Uterus (tissue), 4 donors: ENCODE results near the gene HYDIN. TPM values are rescaled to one million over a fixed set of nuclear protein-coding genes. Genes with fewer than 3 reads are reported as not detected.

Experiments used
- DNase-seq, 2 donors: peaks; one replicate each; pipeline ENCODE4 v3.0.0-alpha.2; 2019 to 2020
- H3K27ac ChIP-seq, 2 donors: fragments of 200-600 bp; sonication (generic); 1 replicate in 1 of 2; 2 replicates in 1 of 2; pipeline ENCODE4 v1.5.1; 2016 to 2018
- H3K27me3 ChIP-seq, 2 donors: fragments of 200-600 bp; sonication (generic); one replicate each; pipeline ENCODE4 v1.5.1; 2018 to 2019; ENCODE audit warnings: control low read depth in 1 of 2
- H3K36me3 ChIP-seq, 2 donors: fragments of 200-600 bp; sonication (generic); one replicate each; pipeline ENCODE4 v1.5.1; 2019; ENCODE audit warnings: control low read depth in 1 of 2
- H3K4me1 ChIP-seq, 2 donors: fragments of 200-600 bp; sonication (generic); one replicate each; pipeline ENCODE4 v1.5.1; 2018 to 2019; ENCODE audit warnings: control low read depth in 1 of 2
- H3K4me3 ChIP-seq, 2 donors: fragments of 200-600 bp; sonication (generic); 1 replicate in 1 of 2; 2 replicates in 1 of 2; pipeline ENCODE4 v1.5.1; 2018 to 2019; ENCODE audit warnings: mild to moderate bottlenecking in 1 of 2
- H3K9me3 ChIP-seq, 2 donors: fragments of 200-600 bp; sonication (generic); one replicate each; pipeline ENCODE4 v1.5.1; 2019; ENCODE audit warnings: control low read depth in 1 of 2
- CTCF ChIP-seq, 4 experiments: fragments of 200-600 bp in 2 of 4; fragments of 450-650 bp in 2 of 4; sonication (generic) in 2 of 4; IDR thresholded peaks; one replicate each; pipeline ENCODE4 v1.5.1; 2016 to 2019; ENCODE audit warnings: antibody characterized with exemption in 4 of 4, mild to moderate bottlenecking in 2 of 4, moderate library complexity in 1 of 4
- POLR2A ChIP-seq, 2 donors: fragments of 450-650 bp; IDR thresholded peaks; one replicate each; pipeline ENCODE4 v1.6.1; 2016; ENCODE audit warnings: antibody characterized with exemption in 2 of 2, mild to moderate bottlenecking in 1 of 2, moderate library complexity in 1 of 2
- intact Hi-C: fragments of 100-400 bp; cut with DNase I; formaldehyde crosslinking; loops from one replicate; pipeline ENCODE4 v1.15.1; 2023; ENCODE audit warnings: low total_unique reads
- total RNA-seq, 4 donors: library from RNA; depleted of rRNA in 3 of 4; stranded (reverse); fragments of >200 nt in 3 of 4; gene quantifications; one replicate each; pipeline versions ENCODE4 v1.1.0 to v1.2.4, GENCODE V29; 2014 to 2023
- donor health status: DM: yes; HTN: yes; CAD: no.

The HYDIN gene
- total RNA-seq, 4 donors from 2014 or later: under 0.01 to 23.6 (median 8.8) TPM

DNA sequence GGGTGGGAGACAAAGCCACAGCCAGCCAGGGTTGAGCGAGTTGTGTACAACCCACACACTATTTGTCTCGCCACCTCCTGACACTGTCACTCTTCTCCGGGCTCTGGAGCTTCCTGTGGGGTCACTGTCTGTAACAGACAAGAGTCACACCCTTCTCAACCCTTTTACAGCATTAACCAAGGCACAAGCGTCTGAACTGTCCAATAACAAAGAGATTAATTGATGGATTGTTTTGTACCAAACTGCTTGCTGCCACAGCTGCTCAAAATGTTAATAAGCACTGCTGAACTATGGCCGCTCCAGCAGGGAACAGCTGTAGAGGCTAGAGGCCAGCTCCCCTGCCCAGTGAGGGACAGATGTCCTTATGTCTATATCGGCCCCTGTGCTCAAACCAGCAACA lies 25.2 kb upstream of the HYDIN start:
- intact Hi-C loops: no loop called here
- H3K27me3 ChIP-seq: no peaks in the 10 kb centered on the region
- no peaks in the 10 kb centered on the region for H3K9me3 ChIP-seq
- H3K27ac ChIP-seq: no peak overlapping the region
- TF ChIP-seq POLR2A (IDR thresholded peaks at IDR 0.05) (no peak), CTCF (IDR thresholded peaks at IDR 0.05) (no peak)
- H3K4me3 ChIP-seq: no peak overlapping the region
- no peak for DNase-seq
- H3K4me1 ChIP-seq: no peaks in the 10 kb centered on the region
- no peaks in the 10 kb centered on the region for H3K36me3 ChIP-seq

DNA sequence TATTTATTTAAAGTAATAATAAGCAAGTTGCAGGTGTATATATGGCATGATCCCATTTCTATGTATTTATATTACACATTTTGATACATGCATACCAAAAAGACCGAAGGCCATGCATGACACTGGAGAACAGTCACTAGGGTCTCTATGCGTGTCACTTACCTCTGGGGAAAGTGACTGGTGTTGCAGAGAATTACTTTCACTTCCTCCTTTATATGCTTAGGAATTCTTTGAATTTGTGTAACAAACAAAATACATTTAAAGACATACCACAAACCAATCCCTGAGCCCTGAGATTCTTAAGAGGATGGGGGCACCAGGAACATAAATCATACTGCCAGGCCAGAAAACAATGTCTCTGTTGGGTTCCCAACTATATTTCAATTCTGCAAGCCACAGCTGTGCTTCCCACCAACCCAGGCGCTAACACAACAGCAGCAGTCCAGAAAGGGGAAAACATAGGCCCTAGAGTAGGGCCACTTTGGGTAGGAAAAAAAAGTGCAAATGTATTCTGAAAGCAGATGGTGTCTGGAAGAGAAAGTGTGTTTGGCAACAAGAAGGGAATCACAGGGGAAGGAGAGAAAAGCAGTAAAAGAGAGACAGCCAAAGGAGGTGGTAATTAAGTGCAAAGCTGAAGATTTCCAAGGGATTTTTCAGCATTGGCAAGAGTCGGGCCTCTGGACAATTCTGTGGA lies 24.5 kb upstream of the HYDIN start:
- Histone ChIP-seq H3K4me3 (no peak overlapping the region), H3K4me1 (no peaks in the 10 kb centered on the region), H3K27ac (no peak overlapping the region), H3K36me3 (no peaks in the 10 kb centered on the region), H3K9me3 (no peaks in the 10 kb centered on the region), H3K27me3 (no peaks in the 10 kb centered on the region)
- DNase-seq: no peak
- intact Hi-C loops: no loop called here
- TF ChIP-seq POLR2A (IDR thresholded peaks at IDR 0.05) (no peak), CTCF (IDR thresholded peaks at IDR 0.05) (no peak)

DNA sequence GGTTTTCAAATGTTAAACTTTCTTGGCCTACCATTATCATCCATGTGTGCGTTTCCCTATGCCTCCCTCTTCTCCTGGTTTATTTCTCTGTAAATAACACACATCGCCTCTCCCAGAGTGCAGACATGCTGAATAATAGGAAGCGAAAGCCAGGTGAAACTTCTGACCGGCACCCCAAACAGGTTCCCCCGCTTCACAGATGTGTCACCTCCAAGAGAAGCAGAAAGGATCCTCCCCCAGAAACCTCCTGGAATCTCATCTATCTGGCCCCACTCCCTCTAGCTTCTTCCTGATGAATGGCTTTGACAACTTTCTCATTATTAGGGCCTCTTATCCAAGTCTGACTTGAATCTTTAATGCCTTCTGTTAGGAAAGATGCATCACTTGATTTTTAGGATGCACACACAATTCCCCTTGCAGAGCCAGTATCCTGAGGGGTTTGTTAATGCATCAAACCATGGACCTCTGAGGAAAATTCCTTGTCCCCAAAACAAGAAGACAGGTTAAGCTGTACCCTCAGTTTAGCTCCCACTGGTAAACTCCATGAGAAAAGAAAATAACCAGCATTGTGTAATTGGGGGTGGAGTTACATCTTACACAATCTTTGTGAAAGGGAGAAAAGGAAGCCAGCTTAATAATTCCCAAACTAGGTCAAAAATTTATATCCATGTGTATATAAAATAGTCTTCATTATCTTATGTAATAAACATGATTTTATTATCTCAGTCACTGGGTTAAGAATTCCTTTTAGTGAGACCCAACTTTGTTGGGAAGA lies 20.1 kb upstream of the HYDIN start:
- no peak overlapping the region for H3K4me3 ChIP-seq
- H3K27me3 ChIP-seq: no peaks in the 10 kb centered on the region
- H3K4me1 ChIP-seq: no peaks in the 10 kb centered on the region
- no peaks in the 10 kb centered on the region for H3K9me3 ChIP-seq
- no peaks in the 10 kb centered on the region for H3K36me3 ChIP-seq
- intact Hi-C loops: no loop called here
- H3K27ac ChIP-seq: no peak overlapping the region
- TF ChIP-seq CTCF (IDR thresholded peaks at IDR 0.05): no peak
- TF ChIP-seq POLR2A (IDR thresholded peaks at IDR 0.05): no peak
- no peak for DNase-seq

DNA sequence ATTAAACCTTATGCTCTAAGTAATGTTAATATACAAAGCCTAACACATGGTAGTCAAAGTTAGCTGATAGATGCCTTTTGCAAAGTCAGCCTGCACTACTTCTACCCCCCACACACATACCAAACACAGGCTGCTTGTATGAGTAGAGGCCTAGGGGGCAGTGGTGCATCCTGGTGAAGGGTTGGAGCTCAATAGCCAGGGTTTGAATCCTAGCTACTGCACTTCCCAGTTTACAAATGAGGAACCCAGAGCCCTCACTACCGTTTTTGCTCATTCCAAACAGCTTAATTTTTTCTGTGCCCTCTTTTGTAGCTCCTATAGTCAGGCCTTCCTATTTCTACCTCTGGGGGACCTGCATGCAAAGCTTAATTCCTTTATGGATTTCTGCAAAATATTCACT lies 18.9 kb upstream of the HYDIN start:
- H3K4me3 ChIP-seq: no peak overlapping the region
- H3K27me3 ChIP-seq: no peaks in the 10 kb centered on the region
- H3K27ac ChIP-seq: no peak overlapping the region
- TF ChIP-seq CTCF (IDR thresholded peaks at IDR 0.05) (no peak), POLR2A (IDR thresholded peaks at IDR 0.05) (no peak)
- no peaks in the 10 kb centered on the region for H3K9me3 ChIP-seq
- intact Hi-C loops: no loop called here
- no peaks in the 10 kb centered on the region for H3K36me3 ChIP-seq
- no peaks in the 10 kb centered on the region for H3K4me1 ChIP-seq
- no peak for DNase-seq

GRCh38 chr16:71247478-71247877 lies 17.0 kb upstream of the HYDIN start:
- Histone ChIP-seq H3K27me3 (no peaks in the 10 kb centered on the region), H3K27ac (no peak overlapping the region), H3K36me3 (no peaks in the 10 kb centered on the region), H3K4me3 (no peak overlapping the region), H3K4me1 (no peaks in the 10 kb centered on the region), H3K9me3 (no peaks in the 10 kb centered on the region)
- no peak for DNase-seq
- no peak for TF ChIP-seq CTCF (IDR thresholded peaks at IDR 0.05)
- TF ChIP-seq POLR2A (IDR thresholded peaks at IDR 0.05): no peak
- intact Hi-C loops: no loop called here
